Loucy (cell line): ENCODE results near the gene CDH13.

ENCODE experiments used
- CTCF ChIP-seq: fragments of 200-600 bp; sonication (generic); conservative IDR thresholded peaks from 2 replicates; pipeline ENCODE4 v1.5.1; 2014; ENCODE audit warnings: mild to moderate bottlenecking, antibody characterized with exemption, low read length
- EZH2phosphoT487 ChIP-seq: fragments of 200-600 bp; IDR thresholded peaks from 2 replicates; pipeline ENCODE4 v1.6.1; 2018; ENCODE audit warnings: antibody characterized with exemption, mild to moderate bottlenecking, moderate library complexity, borderline replicate concordance

GRCh38 chr16:83164816-83165215 lies 538.0 kb downstream of the CDH13 start:
- no peak for TF ChIP-seq EZH2phosphoT487
- TF ChIP-seq CTCF = no peak
